ENCODE data around the gene ATAD2B.

- TF ChIP-seq, protein P1, sequence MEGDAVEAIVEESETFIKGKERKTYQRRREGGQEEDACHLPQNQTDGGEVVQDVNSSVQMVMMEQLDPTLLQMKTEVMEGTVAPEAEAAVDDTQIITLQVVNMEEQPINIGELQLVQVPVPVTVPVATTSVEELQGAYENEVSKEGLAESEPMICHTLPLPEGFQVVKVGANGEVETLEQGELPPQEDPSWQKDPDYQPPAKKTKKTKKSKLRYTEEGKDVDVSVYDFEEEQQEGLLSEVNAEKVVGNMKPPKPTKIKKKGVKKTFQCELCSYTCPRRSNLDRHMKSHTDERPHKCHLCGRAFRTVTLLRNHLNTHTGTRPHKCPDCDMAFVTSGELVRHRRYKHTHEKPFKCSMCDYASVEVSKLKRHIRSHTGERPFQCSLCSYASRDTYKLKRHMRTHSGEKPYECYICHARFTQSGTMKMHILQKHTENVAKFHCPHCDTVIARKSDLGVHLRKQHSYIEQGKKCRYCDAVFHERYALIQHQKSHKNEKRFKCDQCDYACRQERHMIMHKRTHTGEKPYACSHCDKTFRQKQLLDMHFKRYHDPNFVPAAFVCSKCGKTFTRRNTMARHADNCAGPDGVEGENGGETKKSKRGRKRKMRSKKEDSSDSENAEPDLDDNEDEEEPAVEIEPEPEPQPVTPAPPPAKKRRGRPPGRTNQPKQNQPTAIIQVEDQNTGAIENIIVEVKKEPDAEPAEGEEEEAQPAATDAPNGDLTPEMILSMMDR (IDR thresholded peaks at IDR 0.05) = no peak
- no peak for TF ChIP-seq POLR2A (IDR thresholded peaks at IDR 0.05)
Observed at GRCh38 chr2:23794234-23794633, 132.7 kb downstream of the ATAD2B start.
